Stimulated activated CD4-positive, alpha-beta T cell treated with anti-CD3 and anti-CD28 coated beads, Interleukin-2, amount 100 ng/mL, for 4 hours (primary cell): ENCODE data around the gene MXD1.
A peak's percentile ranks its signal among the peaks of the same experiment; 100 is the strongest.
"Not testable (repeated sequence)": the region's sequence is repeated elsewhere in the genome, so short reads cannot be mapped to it uniquely, and the experiment has no call there.

ENCODE experiments used
- DNase-seq: peaks from one replicate; pipeline ENCODE4 v3.0.0-alpha.2; 2020; ENCODE audit warnings: low read depth

Gene MXD1

DNA sequence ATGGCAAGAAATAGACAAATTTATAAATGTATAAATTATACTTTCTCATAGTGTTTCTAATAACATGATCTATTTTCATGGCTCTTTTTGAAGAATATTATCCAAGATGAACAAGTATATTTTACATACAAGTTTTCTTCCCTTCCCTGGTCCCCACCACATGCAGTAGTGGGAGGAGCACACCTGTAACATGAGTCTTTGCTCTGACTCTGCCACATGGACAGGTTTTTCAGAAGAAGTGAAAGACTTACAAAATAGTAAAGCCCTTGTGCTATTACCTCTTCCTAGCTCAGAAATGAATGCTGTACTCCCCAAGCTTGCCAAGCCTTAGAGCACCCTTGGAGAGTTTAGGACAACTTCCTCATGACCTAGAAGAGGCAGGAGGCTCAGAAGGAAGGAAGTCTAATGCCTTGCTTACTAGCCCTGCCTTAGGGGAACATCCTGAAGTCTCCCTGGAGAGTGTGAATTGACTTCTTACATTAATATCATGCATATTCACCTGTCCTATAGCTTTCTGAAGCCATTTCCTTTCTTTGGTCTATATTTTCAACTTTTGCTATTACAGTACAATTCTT lies 18.4 kb downstream of the MXD1 start:
- no peak for DNase-seq

DNA sequence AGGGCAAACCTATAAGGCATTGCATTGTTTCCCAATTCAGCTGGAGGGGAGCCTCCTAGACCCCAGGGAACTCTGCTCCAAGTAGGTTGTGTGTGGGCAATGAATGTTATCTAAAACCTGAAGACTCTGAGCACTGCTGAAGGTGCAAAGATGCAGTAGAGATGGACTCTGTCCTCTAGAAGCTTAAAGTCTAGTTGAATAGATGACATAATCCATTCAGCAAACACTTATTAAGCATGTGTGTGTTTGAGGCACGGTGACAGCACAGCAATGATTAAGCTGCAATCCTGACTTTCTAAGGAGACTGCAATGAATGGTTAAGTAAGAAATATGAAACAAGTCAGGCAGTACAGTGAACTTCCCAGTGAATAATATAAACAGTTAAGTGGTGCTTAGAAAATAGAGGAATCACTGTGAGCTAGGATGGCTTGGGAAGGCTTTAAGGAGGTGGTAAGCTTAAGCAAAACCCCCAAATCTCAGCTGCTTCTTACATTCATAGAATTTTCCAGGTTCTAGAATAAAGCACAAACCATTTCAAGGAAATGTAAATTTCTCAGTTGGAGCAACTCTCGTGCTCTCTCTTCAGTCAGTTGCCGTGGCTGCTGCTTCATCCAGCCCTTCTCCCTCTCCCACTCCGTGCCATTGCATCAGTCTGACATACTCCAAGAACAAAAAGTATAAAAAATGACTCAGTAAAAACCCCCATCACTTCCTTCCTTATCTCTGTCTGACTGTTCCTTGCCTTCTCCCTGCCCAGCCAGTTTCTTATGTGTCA lies 19.1 kb downstream of the MXD1 start:
- no peak for DNase-seq

DNA sequence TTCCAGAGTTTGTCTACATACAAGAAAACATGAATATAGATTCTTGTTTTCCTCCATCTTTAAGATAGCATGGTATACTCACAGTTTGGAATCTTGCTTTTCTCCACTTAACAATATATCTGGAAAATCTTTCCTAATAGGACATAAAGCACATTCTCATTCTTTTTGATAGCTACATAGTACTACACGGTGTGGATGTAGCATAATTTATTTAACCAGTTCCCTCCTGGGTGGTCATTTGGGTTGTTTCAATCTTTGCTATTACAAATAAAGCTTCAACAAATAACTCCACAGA lies 19.7 kb downstream of the MXD1 start:
- DNase-seq, result no peak

DNA sequence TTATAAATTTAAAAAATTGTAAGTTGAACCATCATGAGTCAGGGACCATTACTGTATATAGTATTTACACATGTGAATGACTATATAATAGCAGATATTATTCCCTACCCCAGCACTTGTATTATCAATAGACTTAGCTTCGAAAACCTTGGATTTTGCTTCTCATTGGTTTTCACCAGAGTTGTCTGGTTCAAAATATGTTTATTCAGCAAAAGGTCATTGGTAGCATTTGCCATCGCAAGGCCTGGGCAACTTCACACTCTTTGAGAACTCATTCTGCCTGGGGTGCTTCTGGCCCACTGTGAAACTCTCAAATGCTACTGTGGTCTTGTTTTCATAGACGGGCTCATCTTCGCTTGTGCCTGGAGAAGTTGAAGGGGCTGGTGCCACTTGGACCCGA lies 20.1 kb downstream of the MXD1 start:
- DNase-seq, result no peak

DNA sequence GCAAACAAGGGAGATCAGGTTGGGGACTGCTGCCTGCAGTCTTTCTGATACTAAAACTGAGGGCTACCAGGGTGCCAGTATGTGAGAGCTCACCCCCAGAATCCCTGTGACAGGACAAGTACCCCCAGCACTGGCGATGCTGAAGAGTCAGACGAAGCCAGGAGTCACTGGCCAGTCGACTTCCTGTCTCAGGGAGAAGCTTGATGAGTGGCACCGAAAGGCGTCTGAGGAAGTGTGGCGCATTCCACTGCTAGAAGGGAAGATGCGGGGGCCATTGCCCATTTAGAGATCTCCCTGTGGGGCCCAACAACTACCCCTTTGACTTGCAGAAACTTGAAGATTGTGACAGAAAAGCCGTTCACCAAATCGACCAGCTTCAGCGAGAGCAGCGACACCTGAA lies 22.0 kb downstream of the MXD1 start:
- no peak for DNase-seq

DNA sequence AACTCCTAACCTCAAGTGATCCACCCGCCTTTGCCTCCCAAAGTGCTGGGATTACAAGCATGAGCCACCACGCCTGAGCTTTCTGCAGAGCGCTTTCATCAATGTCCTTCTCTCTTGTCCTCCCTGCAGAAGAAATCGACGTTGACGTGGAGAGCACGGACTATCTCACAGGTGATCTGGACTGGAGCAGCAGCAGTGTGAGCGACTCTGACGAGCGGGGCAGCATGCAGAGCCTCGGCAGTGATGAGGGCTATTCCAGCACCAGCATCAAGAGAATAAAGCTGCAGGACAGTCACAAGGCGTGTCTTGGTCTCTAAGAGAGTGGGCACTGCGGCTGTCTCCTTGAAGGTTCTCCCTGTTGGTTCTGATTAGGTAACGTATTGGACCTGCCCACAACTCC lies 23.1 kb downstream of the MXD1 start:
- DNase-seq, result no peak

DNA sequence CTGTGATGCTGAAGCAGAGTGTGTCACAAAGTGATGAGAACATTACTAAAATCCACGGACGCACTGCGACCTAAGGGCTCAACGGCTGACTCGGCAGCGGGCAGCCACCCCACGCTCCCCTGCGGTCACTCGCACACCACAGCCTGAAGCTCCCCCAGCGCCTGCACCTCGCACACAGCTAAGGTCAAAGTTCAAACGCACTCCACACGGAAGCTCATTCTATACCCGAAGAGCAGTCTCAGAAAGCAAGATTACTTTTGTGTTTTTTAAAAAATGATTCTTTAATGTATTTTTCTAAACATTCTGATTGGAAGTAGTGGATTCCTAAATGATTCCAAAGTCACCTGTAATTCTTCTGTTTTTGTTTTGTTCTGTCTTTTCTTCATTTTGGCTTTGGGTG lies 24.8 kb downstream of the MXD1 start:
- DNase-seq, result no peak

DNA sequence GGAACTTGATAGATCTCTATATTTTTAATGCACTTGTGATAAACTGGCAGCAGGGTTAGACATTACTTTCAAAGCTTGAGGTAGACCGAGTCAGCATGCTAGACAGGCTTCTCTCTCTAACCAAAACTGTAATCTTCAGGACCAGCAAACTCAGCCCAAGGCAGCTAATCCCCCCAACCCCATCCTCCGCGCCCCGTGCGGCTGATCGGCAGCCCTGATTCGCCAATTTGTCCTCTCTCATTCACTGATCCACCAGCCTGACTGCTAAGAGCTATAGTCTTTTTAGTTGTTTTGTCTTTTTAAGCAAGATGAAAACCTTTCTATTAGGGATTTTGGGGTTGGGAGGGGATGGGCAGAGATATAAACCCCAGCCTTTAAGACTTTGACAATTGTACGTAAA lies 25.8 kb downstream of the MXD1 start:
- no peak for DNase-seq

DNA sequence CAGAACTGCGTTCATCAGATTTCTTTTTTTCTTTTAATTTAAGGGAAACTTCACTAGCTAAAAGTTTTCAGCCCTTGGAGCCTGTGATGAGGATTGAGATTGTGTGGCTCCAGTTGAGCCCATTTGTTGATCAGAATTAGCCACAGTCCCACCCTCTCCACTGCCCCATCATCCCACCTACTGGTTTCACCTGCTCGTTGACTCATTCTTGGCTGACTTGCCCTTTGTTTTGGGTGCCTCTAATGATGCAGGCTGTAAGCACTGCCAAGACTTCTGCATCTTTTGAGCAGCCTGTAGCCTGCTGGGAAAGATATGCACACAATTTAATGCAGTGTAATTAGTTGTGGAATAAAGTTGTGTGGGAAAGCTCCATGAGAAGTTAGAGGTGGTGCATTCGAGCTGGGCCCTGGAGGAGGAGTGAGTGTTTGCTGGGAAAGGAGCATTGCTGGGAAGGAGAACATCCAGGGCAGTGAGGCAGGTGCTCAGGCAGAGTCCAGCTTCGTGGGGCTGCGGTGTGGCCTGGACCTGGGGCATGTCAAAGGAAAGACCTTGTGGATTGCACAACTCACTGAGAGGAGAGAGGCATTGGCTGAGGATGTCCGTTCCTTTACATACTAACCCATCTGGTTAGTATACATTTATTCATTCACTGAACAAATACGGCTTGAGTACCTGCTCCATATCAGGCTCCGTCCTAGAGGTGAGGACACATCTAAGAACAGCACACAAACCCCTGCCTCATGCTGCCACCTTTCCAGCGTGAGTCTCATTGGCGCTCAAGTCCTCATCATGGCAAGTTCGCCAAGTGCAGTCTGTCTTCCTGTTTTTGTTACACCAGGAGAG lies 28.3 kb downstream of the MXD1 start:
- DNase-seq, result no peak

DNA sequence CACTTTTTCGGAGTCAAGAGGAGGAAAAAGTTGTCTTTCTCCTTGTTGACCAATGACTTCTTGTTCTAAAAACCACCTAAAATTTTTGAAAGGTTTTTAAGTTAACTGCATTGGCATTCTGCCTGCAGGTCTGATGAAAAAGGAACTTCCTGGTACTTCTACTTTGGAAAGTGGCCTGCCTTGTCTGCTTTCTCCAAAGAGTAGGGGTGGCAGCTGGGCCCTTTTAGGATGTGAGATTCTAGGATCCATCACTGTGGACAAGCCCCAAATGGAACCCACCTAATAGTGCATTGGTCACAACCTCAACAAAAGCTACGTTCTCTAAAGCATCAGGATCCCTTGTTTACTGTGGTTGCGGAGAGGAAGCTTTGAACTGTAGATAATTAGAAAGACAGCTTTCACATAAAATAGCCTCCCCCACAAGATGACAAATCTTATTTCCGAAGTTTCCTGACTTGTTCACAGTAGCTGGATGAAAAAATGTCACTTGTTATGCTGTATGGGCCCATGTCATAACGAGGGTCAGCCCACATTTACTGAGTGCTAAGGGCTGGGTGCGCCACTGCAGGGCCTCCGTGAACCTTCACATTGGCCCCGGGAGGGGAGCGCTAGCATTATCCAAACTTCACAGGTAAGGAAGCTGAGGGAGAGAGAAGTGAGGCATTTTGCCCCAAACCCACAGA lies 29.1 kb downstream of the MXD1 start:
- DNase-seq, result no peak

DNA sequence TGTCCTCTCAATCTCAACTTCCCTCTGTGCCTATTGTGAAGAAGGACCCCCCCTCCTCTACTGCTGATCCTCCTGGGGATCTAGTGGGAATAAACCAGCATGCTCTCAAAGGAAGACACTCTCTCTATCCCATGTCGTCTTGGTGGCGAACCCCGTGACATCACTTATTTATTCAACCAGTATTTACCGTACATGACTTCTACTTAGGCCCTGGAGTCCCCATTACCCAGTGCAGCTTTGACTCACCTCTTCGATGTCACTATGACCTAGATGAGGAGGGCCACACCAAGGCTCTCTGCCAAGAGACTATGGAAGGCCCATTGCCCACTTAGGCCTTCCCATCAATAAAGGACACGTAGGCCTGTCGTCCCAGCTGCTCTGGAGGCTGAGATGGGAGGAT lies 29.8 kb downstream of the MXD1 start:
- DNase-seq, result no peak

DNA sequence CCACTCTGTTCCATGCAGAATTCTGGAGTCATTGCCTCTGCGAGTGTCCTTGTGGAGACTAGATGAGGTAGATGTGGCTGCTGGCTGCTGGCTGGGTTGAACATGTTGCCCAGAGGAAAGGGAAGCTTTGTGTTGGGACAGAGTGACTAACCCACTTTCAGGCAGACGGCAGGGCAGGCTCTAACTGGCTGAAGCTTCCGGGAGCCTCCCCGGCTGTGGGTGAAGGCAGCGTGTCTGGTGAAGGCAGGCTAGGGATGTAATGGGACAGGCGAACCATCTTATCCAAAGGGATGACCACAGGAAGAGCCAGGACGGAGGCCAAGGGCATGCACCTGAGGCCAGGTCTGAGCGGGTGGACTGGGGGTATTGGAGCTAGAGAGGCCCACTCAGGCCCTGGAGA lies 30.5 kb downstream of the MXD1 start:
- DNase-seq, result no peak

DNA sequence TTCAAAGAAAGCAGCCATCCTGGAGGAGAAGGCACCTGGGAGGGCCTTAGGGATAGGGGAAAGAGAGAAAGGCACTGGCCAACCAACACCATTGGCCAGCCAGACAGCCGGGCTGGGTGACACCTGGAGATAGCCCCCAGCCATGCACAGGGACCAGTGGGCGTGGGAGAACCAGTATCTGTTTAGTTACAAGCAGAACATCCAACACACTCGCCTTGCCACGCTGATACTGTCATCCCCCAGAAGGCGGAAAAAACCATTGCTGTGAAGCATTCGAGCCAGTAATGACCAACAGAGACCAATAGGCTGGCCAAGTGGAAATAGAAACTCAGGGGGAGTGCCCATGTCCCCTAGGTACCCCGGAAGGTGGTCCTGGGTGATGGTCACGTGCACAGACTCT lies 31.0 kb downstream of the MXD1 start:
- no peak for DNase-seq

DNA sequence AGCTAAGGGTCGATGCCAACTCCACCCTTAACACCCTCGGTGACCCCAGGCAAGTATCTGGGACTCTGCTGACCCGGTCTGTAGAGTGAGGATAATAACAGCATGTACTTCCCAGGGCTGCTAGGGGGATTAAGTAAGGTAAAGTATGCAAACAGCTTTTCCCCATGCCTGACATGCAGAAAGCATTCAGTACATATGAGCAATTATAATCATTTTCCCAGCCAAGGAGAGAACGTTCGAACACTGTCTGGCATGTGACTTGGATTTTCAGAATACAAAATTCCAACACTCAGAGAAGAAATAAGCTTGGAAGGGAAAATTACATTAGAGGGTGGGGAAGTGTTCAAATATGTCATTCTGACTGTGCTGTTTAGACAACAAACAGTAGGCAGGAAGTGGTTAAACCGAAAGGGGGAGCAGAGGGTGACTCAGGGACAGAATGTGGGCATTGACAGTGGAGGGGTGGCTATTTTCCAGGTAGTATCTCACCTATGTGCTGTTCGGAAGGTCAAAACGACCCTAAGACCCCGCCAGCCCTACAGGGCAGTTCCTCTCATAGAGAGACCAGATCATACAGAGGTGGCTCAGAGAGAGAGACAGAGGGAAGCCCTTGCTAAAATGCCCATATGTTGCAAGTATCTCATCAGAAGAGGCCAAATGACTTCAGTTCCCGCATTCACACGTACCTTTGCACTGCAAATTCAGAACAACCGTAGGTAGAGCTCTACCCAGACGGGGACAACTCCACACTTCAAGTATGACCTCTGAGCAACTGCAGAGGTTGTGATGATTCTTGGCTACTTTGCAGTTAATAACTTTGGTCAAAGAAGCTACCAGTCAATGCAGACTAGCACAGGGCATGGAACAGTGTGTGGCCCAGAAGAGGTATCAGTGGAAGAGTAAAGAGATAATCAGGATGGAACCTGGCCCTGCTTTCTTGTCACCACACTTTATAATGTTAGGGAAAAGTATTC lies 31.7 kb downstream of the MXD1 start:
- DNase-seq, result peak; percentile 32

DNA sequence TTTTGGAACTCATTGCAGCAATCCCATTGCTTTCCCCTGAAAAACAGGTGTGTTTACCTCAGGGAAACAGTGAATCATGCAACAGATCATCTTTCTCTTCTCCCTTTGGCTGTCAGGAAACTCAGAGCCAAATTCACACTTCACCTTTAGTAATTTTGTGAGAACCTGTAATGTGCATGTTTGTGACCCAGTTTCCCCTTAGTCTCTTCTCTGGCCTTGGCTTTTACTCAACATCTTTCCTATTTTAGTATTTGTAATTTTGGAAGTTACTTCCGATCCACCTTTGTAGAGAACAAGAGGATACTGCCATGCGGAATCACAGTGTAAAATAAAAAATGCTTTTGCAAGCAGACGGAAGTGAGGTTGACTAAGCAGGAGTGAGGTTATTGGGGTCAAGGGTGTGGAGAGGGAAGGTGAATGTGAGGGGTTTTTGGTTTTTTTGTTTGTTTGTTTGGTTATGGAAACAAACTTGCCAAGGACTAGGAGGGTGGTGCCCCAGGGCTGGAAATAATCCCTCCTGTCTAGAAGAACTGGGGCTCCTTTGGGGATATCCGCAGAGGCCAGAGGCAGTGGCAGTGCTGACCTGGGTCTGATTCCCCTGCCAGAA lies 32.5 kb downstream of the MXD1 start:
- no peak for DNase-seq

DNA sequence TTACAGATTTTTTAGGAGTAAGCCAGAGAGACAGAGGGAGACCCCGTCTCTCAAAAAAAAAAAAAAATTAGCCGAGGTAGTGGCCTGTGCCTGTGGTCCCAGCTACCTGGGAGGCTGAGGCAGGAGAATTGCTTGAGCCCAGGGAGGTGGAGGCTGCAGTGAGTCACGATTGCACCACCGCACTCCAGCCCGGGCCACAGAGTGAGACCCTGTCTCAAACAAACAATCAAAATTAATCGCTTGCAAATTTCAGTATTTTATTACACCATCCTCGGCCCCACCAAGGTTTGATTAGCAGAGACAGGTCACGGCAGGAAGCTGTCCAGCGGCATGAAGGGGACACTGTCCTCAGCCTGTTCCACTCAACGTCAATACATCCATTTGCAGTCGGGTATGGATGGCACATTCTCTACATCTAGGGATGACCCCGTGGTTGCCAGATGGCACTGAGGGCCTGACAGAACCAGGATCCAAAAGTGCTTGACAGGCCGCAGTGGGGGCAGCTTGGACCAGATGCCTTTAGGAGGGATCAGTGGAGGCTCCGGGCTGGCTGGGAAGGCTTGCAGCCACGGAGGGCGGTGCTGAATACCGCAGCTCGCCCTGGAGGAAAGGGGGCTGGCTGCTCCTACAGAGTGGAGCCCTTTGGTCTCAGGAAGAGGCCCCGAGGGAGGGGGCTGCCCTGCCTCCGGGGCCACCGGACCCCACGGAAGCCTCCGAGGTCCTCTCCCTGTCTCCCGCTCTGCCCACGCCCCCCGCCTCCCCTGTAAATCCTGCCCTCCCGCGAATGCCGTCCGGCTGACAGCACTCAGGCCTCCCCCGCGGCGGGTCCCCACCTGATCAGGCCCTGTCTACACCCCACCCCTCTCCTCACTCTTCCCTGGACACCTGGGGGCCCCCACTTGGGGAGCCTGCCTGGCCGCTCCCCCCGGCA lies 33.4 kb downstream of the MXD1 start:
- no peak for DNase-seq

DNA sequence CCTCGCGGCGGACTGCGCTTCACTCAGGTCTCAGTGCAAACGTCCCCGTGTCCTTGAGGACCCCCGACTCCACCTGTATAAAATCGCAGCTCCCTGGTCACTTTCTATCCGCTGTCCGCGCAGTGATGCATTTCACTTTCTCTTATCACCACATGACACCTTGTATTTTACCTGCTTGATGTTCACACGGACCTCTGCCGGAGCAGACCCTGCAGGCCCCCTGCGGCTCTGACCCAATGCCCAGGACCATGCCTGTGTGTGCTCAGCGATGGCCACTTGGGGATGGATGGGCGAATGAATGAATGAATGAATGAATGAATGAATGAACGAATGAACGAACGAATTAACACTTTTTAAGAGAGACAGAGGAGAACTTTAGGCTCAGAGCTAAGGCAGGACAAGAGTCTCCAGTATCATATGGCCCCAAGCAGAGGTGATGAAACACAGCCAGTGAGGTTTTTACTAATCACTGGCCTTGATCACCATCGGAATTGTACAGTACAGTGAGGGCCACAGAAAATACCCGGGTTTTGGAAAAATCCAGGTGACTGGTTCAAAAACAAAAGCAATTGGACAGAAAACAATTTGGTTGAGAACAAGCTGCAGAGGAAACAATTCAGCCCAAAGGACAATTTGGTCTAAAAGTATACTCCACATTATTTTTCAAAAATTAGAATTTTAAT lies 34.2 kb downstream of the MXD1 start:
- no peak for DNase-seq

DNA sequence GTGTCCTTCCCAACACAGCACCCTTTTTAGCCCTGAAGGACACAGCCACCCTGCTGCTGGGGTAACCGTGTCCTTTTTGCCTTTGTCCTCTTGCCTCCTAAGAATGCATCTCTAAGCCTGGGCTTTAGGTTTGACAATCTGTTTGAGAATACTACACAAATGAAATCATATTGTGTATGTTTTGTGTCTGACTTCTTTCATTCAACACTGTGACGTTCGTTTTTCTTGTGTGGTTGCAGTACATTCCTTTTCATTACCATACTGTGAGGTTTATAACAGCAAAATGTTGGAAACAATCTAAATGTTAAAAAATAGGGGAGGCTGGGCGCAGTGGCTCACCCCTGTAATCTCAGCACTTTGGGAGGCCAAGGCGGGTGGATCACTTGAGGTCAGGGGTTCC lies 35.3 kb downstream of the MXD1 start:
- no peak for DNase-seq

DNA sequence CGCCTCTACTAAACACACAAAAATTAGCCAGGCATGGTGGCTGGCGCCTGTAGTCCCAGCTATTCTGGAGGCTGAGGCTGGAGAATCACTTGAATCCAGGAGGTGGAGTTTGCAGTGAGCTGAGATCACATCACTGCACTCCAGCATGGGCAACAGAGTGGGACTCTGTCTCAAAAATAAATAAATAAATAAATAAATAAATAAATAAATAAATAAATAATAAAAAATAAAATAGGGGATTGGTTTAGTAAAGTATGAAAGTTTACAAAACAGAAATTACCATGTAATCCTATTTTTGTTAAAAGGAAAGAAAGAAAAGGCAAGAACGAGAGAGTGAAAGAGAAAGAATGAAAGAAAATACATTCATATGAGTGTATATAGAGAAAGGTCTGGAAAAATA lies 35.8 kb downstream of the MXD1 start:
- not testable (repeated sequence) for DNase-seq
